Right lobe of liver (tissue), 6 donors: Measurements from ENCODE around the gene ALAD. TPM values are rescaled to one million over a fixed set of nuclear protein-coding genes. Genes with fewer than 3 reads are reported as not detected.

ENCODE experiments used
- ATAC-seq, 4 donors: fragments of 200-7000 bp; cut with Tn5 transposase; one replicate each; pipeline ENCODE4 v1.9.1; 2020; ENCODE audit warnings: mild to moderate bottlenecking in 4 of 4, moderate library complexity in 4 of 4
- DNase-seq, 3 donors: peaks; one replicate each; pipeline ENCODE4 v3.0.0-alpha.2; 2020
- H3K27ac ChIP-seq, 3 donors: fragments of 200-600 bp; one replicate each; pipeline ENCODE4 v1.8.0; 2022
- H3K27me3 ChIP-seq, 2 donors: fragments of 200-600 bp; one replicate each; pipeline ENCODE4 v1.8.0; 2022
- H3K36me3 ChIP-seq, 4 donors: fragments of 200-600 bp; sonication (generic) in 1 of 4; one replicate each; pipeline versions ENCODE4 v1.5.1 to v1.8.0; 2017 to 2022; ENCODE audit warnings: control low read depth in 1 of 4
- H3K4me1 ChIP-seq, 4 donors: fragments of 200-600 bp; sonication (generic) in 1 of 4; one replicate each; pipeline versions ENCODE4 v1.5.1 to v1.8.0; 2017 to 2022; ENCODE audit warnings: control low read depth in 1 of 4
- H3K4me3 ChIP-seq, 3 donors: fragments of 200-600 bp; one replicate each; pipeline ENCODE4 v1.8.0; 2022
- H3K9me3 ChIP-seq, 4 donors: fragments of 200-600 bp; sonication (generic) in 1 of 4; one replicate each; pipeline versions ENCODE4 v1.5.1 to v1.8.0; 2017 to 2022; ENCODE audit warnings: control low read depth in 1 of 4
- POLR2A ChIP-seq: fragments of 450-650 bp; IDR thresholded peaks from one replicate; pipeline ENCODE4 v1.6.1; 2017; ENCODE audit warnings: antibody characterized with exemption, mild to moderate bottlenecking
- WGBS: methylation state at CpG from one replicate; pipeline ENCODE4 v1.1.6; 2018; ENCODE audit warnings: low coverage, low lambda C conversion rate; ENCODE audit not compliant: insufficient coverage; ENCODE audit errors: missing lambda C conversion rate; 5-methylcytosine and 5-hydroxymethylcytosine counted together
- intact Hi-C, 2 donors: fragments of 100-400 bp; cut with DNase I; formaldehyde crosslinking; loops; one replicate each; pipeline versions ENCODE4 v1.11.2 to v1.14.1; 2022
- total RNA-seq, 6 experiments: library from RNA; depleted of rRNA in 2 of 6; stranded (reverse); fragments of >200 nt in 2 of 6; fragmentation: NEBNext Ultra II Directional in 3 of 6; extraction: Animal tissue kit (Norgen Biotek cat#: 25700) in 3 of 6; gene quantifications; one replicate each; pipeline versions ENCODE4 v1.1.0 to v1.2.4, GENCODE V29; 2016 to 2023
- TF ChIP-seq, protein P1 (sequence below), 4 donors: fragments of 200-600 bp in 3 of 4; fragments of 450-650 bp in 1 of 4; IDR thresholded peaks; one replicate each; pipeline versions ENCODE4 v1.5.1 to v1.8.0; 2016 to 2022; ENCODE audit warnings: antibody characterized with exemption in 4 of 4, mild to moderate bottlenecking in 2 of 4
- donor health status: DM: no; HTN: yes; CAD: no.
- donor health status: DM: no; HTN: no; CAD: no.
- donor health status: DM: no; HTN: no; CAD: no.
- donor health status: DM: no; HTN: yes; CAD: no.
- donor health status: DM: no; HTN: yes; CAD: no.

The ALAD gene
- total RNA-seq, 6 experiments from 2014 or later: 35.3 to 140 (median 73.6) TPM

DNA sequence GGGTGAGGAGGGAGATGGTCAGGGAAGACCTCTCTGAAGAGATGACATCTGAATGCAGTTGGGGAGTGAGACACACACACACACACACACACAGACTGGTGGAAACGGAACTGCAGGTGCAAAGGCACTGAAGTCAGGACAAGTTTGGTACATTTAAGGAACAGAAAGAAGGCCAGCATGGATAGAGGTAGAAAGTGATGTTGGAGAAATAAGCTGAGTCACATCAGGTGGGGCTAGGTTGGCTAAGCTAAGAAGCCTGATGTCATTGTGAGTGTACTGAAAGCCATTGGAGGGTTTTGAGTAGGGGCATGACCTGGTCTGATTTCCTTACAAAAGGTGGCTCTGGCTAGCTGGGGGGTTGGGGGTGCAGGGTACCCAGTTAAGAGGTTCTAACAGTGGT lies 48.7 kb downstream of the ALAD start:
- Histone ChIP-seq H3K9me3 (no peaks in the 10 kb centered on the region), H3K27ac (no peak overlapping the region), H3K27me3 (no peaks in the 10 kb centered on the region), H3K4me3 (no peak overlapping the region), H3K36me3 (no peaks in the 10 kb centered on the region), H3K4me1 (peaks cover 0 to 5% (median 0%) of the 10 kb centered on the region in 4 donors)
- DNase-seq (no peak), ATAC-seq (no peak)
- 60% methylated on average over 1 of the region's 1 CpG for WGBS
- TF ChIP-seq, protein P1, sequence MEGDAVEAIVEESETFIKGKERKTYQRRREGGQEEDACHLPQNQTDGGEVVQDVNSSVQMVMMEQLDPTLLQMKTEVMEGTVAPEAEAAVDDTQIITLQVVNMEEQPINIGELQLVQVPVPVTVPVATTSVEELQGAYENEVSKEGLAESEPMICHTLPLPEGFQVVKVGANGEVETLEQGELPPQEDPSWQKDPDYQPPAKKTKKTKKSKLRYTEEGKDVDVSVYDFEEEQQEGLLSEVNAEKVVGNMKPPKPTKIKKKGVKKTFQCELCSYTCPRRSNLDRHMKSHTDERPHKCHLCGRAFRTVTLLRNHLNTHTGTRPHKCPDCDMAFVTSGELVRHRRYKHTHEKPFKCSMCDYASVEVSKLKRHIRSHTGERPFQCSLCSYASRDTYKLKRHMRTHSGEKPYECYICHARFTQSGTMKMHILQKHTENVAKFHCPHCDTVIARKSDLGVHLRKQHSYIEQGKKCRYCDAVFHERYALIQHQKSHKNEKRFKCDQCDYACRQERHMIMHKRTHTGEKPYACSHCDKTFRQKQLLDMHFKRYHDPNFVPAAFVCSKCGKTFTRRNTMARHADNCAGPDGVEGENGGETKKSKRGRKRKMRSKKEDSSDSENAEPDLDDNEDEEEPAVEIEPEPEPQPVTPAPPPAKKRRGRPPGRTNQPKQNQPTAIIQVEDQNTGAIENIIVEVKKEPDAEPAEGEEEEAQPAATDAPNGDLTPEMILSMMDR (IDR thresholded peaks at IDR 0.05): no peak
- no peak for TF ChIP-seq POLR2A
- intact Hi-C loops: no loop called here

DNA sequence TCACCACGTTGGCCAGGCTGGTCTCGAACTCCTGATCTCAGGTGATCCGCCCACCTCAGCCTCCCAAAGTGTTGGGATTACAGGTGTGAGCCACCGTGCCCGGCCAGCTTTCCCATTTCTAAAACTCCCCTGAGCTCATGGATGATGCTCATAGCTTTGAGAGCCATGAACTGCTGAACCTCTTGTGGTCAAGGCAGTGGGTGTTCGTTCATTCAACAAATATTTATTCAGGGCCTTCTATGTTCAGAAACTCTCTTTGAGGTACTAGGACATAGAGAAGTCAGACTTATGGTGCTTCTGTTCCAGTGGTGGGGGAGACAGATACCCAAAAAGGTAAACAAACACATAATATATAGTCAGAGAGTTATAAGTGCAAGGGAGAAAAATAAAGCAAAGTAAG lies 49.1 kb downstream of the ALAD start:
- no peaks in the 10 kb centered on the region for H3K36me3 ChIP-seq
- H3K4me3 ChIP-seq: no peak overlapping the region
- 78% methylated on average over 6 of the region's 6 CpGs for WGBS
- H3K27ac ChIP-seq: no peak overlapping the region
- peaks cover 0 to 5% (median 0%) of the 10 kb centered on the region in 4 donors for H3K4me1 ChIP-seq
- no peaks in the 10 kb centered on the region for H3K27me3 ChIP-seq
- DNase-seq (no peak), ATAC-seq (no peak)
- intact Hi-C loops: no loop called here
- TF ChIP-seq, protein P1 (IDR thresholded peaks at IDR 0.05): no peak
- no peak for TF ChIP-seq POLR2A
- H3K9me3 ChIP-seq: no peaks in the 10 kb centered on the region

DNA sequence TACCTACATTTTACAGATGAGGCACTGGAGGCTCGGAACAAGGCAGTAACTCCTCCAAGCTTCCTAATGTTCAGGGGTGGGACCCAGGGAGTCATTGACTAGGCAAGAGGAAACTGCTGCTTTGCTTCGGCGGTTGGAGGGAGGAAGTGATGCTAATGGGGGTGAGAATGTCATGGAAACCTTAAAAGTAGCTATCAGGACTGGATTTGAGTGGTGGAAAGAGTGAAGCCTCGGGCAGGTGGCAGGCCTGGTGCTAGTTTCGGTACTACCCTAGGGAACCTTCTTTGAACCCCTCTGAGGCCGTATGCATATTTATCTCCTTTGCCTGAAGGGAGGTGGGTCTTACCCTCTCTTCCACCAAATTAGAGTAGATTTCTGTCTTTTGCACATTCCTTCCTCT lies 50.1 kb downstream of the ALAD start:
- Histone ChIP-seq H3K9me3 (no peaks in the 10 kb centered on the region), H3K4me1 (peaks cover 0 to 5% (median 0%) of the 10 kb centered on the region in 4 donors), H3K27me3 (no peaks in the 10 kb centered on the region), H3K4me3 (no peak overlapping the region), H3K27ac (no peak overlapping the region), H3K36me3 (no peaks in the 10 kb centered on the region)
- ATAC-seq (peak in 1 of 4 donors; percentile 14), DNase-seq (no peak)
- intact Hi-C loops: no loop called here
- WGBS: 49% methylated on average over 6 of the region's 6 CpGs
- no peak for TF ChIP-seq POLR2A
- TF ChIP-seq, protein P1 (IDR thresholded peaks at IDR 0.05): no peak

DNA sequence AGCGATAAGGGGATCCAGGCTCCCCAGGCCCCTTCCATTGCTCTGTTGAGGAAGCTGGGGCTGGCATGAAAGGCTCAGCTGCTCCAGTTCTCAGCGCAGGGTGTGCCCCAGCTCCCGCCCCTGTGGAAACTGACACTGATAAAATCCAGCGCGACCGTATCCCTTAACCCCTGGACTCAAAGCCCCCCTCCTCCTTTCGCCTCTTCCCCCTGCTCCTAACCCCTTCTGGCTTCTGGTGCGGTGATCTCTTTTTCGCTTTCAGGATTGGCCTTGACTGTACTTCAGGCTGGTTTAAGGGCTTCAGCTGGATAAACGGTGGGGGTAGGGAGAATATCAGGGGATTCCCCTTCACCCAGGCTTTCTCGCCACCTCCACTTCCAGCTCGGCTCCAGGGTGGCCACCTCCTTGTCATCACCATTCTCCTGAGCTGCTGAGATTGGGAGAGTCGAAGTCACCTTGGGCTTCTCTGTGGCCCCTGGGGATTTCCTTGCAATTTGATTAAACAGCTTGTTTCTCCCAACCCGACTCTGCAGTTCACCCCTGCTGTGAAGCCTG lies 50.9 kb downstream of the ALAD start:
- Histone ChIP-seq H3K4me1 (peaks cover 0 to 5% (median 0%) of the 10 kb centered on the region in 4 donors), H3K27me3 (no peaks in the 10 kb centered on the region), H3K36me3 (no peaks in the 10 kb centered on the region), H3K4me3 (peak overlapping the region in 2 of 3 donors; percentile 48 to 60), H3K27ac (no peak overlapping the region), H3K9me3 (no peaks in the 10 kb centered on the region)
- ATAC-seq (peak in 1 of 4 donors; percentile 13), DNase-seq (no peak)
- intact Hi-C loops: no loop called here
- no peak for TF ChIP-seq POLR2A
- TF ChIP-seq, protein P1 (IDR thresholded peaks at IDR 0.05): no peak
- 25% methylated on average over 12 of the region's 14 CpGs for WGBS
